Sigmoid colon (tissue), 7 donors: ENCODE measurements around the gene ATP8A1. TPM values are rescaled to one million over a fixed set of nuclear protein-coding genes. Genes with fewer than 3 reads are reported as not detected.

ENCODE experiments used
- DNase-seq: peaks from one replicate; pipeline ENCODE4 v3.0.0-alpha.2; 2019
- H3K27ac ChIP-seq, 4 donors: fragments of 200-600 bp; sonication (generic); one replicate each; pipeline ENCODE4 v1.5.1; 2016 to 2019; ENCODE audit warnings: mild to moderate bottlenecking in 1 of 4
- H3K27me3 ChIP-seq, 3 donors: fragments of 200-600 bp; sonication (generic); one replicate each; pipeline ENCODE4 v1.5.1; 2019; ENCODE audit warnings: mild to moderate bottlenecking in 1 of 3
- H3K36me3 ChIP-seq, 4 donors: fragments of 200-600 bp; sonication (generic); one replicate each; pipeline ENCODE4 v1.5.1; 2016 to 2019
- H3K4me1 ChIP-seq, 4 donors: fragments of 200-600 bp; sonication (generic); one replicate each; pipeline ENCODE4 v1.5.1; 2017 to 2019
- H3K4me3 ChIP-seq, 4 donors: fragments of 200-600 bp; sonication (generic); one replicate each; pipeline ENCODE4 v1.5.1; 2017 to 2019; ENCODE audit warnings: mild to moderate bottlenecking in 2 of 4, moderate library complexity in 1 of 4
- H3K9me3 ChIP-seq, 4 donors: fragments of 200-600 bp in 3 of 4; sonication (generic) in 3 of 4; one replicate each; pipeline versions ENCODE4 v1.5.1 to v1.6.1; 2013 to 2019
- EP300 ChIP-seq, 4 donors: sonication (generic); formaldehyde crosslinking; IDR thresholded peaks; one replicate each; pipeline ENCODE4 v1.6.1; 2017; ENCODE audit warnings: antibody characterized with exemption in 4 of 4
- POLR2A ChIP-seq, 2 donors: fragments of 450-650 bp; IDR thresholded peaks; one replicate each; pipeline ENCODE4 v1.6.1; 2016; ENCODE audit warnings: antibody characterized with exemption in 2 of 2, mild to moderate bottlenecking in 2 of 2, moderate library complexity in 2 of 2
- POLR2AphosphoS5 ChIP-seq, 4 donors: sonication (generic); formaldehyde crosslinking; IDR thresholded peaks; one replicate each; pipeline ENCODE4 v1.6.1; 2017; ENCODE audit warnings: antibody characterized with exemption in 4 of 4
- WGBS, 2 donors: extraction: QIAGEN DNeasy Blood & Tissue Kit; methylation state at CpG; one replicate each; pipeline ENCODE4 v1.1.7; 2013; 5-methylcytosine and 5-hydroxymethylcytosine counted together
- intact Hi-C: fragments of 100-400 bp; cut with DNase I; formaldehyde crosslinking; loops from one replicate; pipeline ENCODE4 v1.15.1; 2023
- polyA plus RNA-seq, 3 donors: library from polyadenylated mRNA; stranded (reverse); fragments of 200-250 nt; gene quantifications; one replicate each; pipeline ENCODE4 v1.2.3, GENCODE V29; 2013
- total RNA-seq, 4 donors: library from RNA; depleted of rRNA; stranded (reverse); fragments of >200 nt; gene quantifications; one replicate each; pipeline ENCODE4 v1.1.0, GENCODE V29; 2016
- TF ChIP-seq, protein P1 (sequence below), 4 experiments: fragments of 450-650 bp in 3 of 4; fragments of 200-600 bp in 1 of 4; IDR thresholded peaks; one replicate each; pipeline ENCODE4 v1.5.1; 2016 to 2019; ENCODE audit warnings: antibody characterized with exemption in 4 of 4, mild to moderate bottlenecking in 3 of 4, moderate library complexity in 2 of 4
- donor health status: healthy with polysubstance abuse.
- donor health status: Bipolar disorder and iron deficiency.
- donor health status: healthy.

Gene ATP8A1
- total and polyA plus RNA-seq, 7 donors: 2.4 to 19.3 (median 14.5) TPM

DNA sequence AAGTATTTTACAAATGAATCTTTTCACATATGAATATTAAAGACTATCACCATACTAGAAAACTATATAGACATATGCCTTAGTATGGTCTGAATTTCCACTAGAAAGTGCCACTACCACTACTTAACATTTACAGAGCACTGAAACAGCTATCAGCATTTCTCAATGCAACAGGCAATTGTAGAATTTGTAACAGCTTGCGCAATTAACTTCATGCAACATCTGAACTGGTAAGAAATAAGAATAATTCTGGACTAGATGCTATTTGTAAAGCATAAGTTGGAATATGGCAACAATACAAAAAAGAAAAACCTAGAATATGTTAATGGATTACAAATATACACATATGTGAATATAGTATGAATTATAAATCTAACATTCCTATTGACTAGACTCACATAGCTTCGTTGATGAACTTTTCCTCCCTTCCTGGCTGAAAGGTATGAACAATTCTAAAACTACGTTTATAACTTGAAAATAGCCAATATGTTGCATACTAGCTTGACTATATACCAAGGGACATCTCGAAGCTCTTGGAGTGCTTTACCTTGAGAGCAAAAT lies 82.0 kb downstream of the ATP8A1 start:
- H3K36me3 ChIP-seq: no peaks in the 10 kb centered on the region
- DNase-seq: no peak
- H3K27ac ChIP-seq: no peak overlapping the region
- intact Hi-C loops: loop anchor here (10.0 kb wide), 1 partner anchor 170 kb away; no protein-coding TSS in a partner anchor
- no peaks in the 10 kb centered on the region for H3K27me3 ChIP-seq
- TF ChIP-seq, protein P1, sequence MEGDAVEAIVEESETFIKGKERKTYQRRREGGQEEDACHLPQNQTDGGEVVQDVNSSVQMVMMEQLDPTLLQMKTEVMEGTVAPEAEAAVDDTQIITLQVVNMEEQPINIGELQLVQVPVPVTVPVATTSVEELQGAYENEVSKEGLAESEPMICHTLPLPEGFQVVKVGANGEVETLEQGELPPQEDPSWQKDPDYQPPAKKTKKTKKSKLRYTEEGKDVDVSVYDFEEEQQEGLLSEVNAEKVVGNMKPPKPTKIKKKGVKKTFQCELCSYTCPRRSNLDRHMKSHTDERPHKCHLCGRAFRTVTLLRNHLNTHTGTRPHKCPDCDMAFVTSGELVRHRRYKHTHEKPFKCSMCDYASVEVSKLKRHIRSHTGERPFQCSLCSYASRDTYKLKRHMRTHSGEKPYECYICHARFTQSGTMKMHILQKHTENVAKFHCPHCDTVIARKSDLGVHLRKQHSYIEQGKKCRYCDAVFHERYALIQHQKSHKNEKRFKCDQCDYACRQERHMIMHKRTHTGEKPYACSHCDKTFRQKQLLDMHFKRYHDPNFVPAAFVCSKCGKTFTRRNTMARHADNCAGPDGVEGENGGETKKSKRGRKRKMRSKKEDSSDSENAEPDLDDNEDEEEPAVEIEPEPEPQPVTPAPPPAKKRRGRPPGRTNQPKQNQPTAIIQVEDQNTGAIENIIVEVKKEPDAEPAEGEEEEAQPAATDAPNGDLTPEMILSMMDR (IDR thresholded peaks at IDR 0.05): no peak
- TF ChIP-seq POLR2A (IDR thresholded peaks at IDR 0.05): no peak
- no peak for TF ChIP-seq POLR2AphosphoS5 (IDR thresholded peaks at IDR 0.05)
- TF ChIP-seq EP300 (IDR thresholded peaks at IDR 0.05): no peak
- H3K9me3 ChIP-seq: no peaks in the 10 kb centered on the region
- WGBS, 2 donors: 94 to 98% methylated on average over 4 of the region's 4 CpGs
- no peak overlapping the region for H3K4me3 ChIP-seq
- peaks cover 0 to 9% (median 6%) of the 10 kb centered on the region in 4 donors for H3K4me1 ChIP-seq

DNA sequence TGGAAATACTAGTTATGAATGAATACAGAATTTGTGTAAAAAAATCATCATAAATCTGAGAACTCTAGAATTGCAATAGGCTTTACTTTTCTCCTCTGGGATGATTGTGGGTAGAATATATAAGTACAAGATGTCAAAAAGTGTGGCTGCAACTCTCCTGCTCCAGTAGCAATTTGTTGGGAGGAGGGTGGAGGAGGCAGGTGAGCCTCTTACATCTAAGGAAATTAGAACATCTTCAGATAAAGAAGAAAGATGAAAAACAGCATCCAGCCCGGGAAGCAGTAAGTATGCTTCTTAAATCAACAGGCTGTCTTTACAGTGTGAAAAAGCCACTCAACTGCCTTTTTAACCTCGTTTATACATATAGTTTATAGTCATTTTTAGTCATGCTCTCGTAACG lies 83.7 kb downstream of the ATP8A1 start:
- H3K4me1 ChIP-seq: peaks cover 0 to 15% (median 6%) of the 10 kb centered on the region in 4 donors
- H3K4me3 ChIP-seq: no peak overlapping the region
- no peak for DNase-seq
- 90 to 92% methylated on average over 4 of the region's 4 CpGs for WGBS, 2 donors
- H3K9me3 ChIP-seq: no peaks in the 10 kb centered on the region
- no peaks in the 10 kb centered on the region for H3K27me3 ChIP-seq
- H3K27ac ChIP-seq: no peak overlapping the region
- intact Hi-C loops: loop anchor here (10.0 kb wide), 1 partner anchor 172 kb away; no protein-coding TSS in a partner anchor
- no peaks in the 10 kb centered on the region for H3K36me3 ChIP-seq
- TF ChIP-seq POLR2AphosphoS5 (IDR thresholded peaks at IDR 0.05) (no peak), EP300 (IDR thresholded peaks at IDR 0.05) (no peak), POLR2A (IDR thresholded peaks at IDR 0.05) (no peak)
- TF ChIP-seq, protein P1 (IDR thresholded peaks at IDR 0.05): no peak

DNA sequence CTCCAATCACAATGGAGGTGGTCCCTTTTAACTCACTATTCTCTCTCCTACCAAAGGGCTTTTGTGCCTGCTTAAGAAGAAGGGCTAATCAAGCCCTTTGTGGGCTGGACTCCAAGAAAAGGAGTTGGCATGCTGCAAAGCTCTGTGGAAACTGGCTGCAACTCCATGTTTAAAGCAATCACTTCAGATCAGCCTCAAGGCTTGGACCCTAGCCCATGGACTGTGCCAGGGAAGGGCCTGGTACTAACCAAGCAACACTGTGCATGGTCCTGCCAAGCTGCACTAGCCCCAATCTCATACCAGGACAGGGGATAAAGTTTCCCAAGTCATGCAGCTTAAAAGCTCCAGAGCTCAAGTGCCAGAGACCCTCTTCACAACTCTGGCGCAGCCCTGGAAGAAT lies 86.7 kb downstream of the ATP8A1 start:
- Histone ChIP-seq H3K4me1 (peaks cover 0 to 15% (median 6%) of the 10 kb centered on the region in 4 donors), H3K27me3 (no peaks in the 10 kb centered on the region), H3K9me3 (no peaks in the 10 kb centered on the region), H3K4me3 (no peak overlapping the region), H3K36me3 (no peaks in the 10 kb centered on the region), H3K27ac (peak overlapping the region in 1 of 4 donors; percentile 18)
- 96 to 100% methylated on average over 1 of the region's 1 CpG for WGBS, 2 donors
- intact Hi-C loops: loop anchor here (10.0 kb wide), 1 partner anchor 175 kb away; no protein-coding TSS in a partner anchor
- TF ChIP-seq, protein P1 (IDR thresholded peaks at IDR 0.05): no peak
- DNase-seq: peak; percentile 73

DNA sequence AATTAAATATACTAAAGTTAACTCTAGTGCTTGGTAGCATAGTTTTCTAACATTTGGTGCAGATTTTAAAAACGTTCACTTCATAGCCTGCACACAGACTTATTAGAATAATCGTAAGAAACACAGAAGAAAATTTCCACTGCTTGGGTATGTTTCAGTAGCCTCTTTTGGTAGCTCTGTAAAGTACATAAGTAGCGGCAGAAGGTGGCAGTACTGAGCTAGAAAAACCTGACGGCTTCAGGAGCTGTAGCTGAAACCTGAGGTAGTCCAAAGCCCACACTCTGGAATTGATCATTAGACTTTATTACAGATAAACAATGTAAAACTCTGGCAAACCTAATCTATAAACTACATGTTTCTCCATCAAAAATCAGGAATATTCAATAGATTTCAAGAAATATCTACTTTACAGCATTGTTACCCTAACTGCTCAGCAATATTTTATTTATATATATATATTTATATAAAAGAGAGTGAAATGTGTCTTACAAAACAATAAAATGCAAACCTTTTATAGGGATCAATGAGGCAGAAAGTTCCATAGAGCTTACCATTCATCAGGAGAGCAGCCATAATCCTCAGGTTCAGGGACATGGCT lies 88.2 kb downstream of the ATP8A1 start:
- intact Hi-C loops: loop anchor here (1.0 to 2.0 kb wide), 2 partner anchors 88 to 297 kb away; partner anchors contain the start of gene ATP8A1
- Histone ChIP-seq H3K9me3 (no peaks in the 10 kb centered on the region), H3K4me1 (peaks cover 0 to 15% (median 6%) of the 10 kb centered on the region in 4 donors), H3K27me3 (no peaks in the 10 kb centered on the region), H3K36me3 (no peaks in the 10 kb centered on the region), H3K4me3 (no peak overlapping the region), H3K27ac (no peak overlapping the region)
- peak; percentile 72 for DNase-seq
- 5 to 8% methylated on average over 4 of the region's 4 CpGs for WGBS, 2 donors
- TF ChIP-seq, protein P1 (IDR thresholded peaks at IDR 0.05): peak; percentile 12 to 70 (median 54)
- no peak for TF ChIP-seq EP300 (IDR thresholded peaks at IDR 0.05)
